ENCODE measurements around the gene ITPK1.

Gene ITPK1

DNA sequence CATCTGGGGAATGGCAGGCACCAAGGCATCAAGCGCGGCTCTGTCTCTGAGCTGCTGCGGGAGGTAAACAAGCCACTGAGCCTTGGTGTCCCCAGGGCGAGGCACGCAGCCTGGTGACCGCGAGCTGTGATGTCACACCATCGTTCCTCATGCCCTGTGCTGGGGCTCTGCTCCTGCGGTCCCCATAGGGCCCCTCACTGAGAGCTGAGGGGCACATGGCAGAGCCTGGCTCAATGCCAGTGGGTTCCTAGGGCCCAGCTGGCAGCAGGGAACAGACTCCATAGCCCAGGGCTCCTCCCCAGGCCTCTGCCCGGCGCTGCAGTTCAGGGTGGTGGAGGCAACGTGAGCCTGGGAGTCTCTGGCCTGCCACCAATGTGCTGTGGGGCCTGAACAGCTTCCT is 170.2 kb downstream of the ITPK1 start:
- DNase-seq, result no peak

DNA sequence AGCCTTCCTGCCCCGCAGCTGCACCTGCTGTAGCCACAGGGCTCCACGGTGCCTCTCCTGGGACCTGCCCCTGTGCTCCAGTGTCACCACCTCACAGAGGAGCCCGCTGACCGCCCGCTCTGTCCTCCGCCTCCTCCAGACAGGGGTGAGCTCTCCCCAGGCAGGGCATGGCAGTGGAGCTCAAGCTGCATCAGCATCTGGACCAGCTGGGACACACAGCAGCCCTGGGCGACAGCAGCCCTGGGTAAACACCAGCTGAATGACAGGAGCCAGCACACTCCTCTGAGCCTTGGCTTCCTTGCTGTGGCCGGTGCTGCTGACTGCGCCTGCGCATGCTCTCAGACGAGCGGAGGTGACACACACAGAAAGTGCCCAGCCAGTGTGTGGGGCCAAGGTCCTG is 170.7 kb downstream of the ITPK1 start:
- DNase-seq, result no peak

DNA sequence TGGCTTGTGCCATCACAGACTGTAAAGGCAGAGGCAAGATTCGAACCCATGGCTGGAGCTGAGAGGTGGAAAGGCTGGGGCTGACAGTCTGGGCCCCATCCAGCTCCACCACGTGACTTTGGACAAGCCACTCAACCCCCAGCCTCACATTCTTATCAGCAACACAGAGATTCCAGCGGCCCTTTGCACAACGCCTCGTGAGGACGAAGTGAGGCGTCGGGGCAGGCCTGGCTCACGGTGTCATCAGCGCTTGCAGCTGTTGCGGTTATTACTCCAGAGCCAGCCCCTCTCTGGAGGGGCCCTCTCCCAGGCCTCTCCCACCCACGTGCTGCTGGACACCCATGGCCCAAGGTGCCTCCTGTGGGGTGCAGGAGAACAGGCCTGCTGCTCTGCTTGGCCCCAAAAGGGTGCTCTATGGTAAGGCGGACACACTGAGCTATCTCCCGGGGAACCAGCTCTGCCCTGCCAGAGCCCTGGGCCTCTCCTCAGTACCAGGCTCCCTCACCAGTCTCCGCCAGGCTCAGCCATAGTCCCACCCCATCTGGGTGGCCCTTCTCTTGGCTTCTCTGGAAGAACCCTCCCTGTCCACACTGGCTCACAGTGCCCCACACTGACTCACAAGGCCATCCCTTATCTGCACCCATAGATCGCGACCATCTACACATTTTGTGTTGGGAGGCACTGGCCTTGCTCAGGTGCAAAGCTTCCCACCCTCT is 171.7 kb downstream of the ITPK1 start:
- no peak for DNase-seq

DNA sequence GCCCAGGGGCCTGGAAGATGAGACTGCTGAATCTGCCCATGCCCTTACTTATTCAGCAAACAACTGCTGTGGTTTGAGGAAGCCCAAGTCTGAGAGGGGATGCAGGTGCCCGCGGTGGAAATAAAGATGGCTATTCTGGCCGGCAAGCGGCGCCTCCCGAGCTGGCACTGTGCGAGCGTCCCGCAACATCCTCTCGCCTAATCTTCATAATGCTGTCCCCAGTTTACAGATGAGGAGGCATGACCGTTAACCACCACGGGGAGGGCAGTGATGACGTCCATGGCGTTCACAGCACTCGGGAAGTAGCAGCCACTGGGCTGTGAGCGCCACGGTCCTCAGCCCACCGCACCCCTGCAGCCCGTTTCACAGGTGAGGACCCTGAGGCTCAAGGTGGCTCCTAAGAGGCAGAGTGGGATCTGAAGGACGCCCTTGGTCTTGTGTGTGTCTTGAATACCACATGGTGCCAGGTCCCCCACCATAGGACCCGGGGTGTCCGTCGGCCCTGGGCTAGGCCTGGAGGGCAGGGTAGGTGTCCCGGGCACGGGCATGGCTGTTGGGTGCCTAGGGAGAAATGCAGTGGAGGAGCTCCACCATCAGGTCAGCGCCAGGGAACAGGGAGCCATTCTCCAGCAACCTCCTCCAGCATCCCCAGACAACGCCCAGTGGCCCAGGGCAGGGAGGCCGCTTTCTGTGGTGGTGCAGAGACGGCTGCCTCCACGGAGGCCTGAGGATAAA is 172.6 kb downstream of the ITPK1 start:
- no peak for DNase-seq

DNA sequence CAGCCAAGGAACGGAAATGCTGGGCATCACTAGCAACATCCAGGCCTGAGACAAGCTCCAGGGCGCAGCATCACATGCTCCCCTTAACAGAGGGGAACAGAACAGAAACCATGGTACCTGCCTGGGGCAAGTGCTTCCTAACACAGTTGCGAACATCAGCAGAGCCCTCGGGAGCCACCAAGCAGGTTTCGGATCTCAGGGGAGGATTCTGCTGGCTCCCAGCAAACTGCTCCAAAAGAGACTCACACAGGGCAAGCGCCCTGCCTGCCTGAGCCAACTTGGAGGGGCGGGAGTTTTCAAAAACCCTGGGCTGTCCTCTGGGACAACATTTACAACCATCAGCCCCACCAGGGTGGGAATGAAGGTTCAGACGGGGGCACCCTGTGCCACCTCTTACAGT is 173.1 kb downstream of the ITPK1 start:
- DNase-seq, result no peak

DNA sequence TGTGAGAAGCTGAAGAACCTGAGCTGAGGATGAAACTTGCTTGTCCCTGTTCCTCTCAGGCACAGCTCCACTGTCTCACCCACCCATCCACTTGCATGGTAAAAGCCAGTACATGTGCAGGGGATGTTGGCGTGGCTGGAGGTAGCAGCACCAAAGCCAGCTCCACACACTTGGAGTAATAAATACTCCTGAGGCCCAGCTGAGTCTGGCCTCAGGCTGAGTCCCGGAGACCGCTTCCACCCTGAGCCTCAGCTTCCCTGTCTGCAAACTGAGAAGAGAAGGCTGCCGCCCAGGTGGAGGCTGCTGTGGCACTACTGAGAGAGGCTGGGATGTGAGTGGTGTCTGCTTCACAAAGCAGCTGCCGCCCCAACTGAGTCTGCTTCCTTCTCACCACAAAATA is 173.6 kb downstream of the ITPK1 start:
- DNase-seq, result no peak

DNA sequence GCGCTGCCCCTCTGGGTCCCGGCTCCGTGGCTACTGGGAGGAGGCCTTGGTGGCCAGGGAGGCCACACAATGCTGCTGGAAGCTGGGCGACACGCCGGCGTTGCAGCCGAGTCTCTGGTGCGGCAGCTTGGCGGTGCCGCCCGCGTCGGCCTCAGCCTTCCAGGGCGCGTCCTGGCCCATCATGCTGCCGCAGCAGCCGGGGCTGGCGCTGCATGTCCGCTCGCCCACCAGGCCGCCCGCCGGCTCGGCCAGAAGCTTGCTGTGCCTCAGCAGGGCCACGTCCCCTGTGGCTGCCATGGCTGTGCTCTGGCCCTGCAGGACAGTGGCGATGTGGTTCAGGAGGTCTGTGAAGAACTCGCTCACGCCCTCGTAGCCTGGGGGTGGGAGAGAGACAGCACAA is 174.2 kb downstream of the ITPK1 start:
- DNase-seq, result no peak

DNA sequence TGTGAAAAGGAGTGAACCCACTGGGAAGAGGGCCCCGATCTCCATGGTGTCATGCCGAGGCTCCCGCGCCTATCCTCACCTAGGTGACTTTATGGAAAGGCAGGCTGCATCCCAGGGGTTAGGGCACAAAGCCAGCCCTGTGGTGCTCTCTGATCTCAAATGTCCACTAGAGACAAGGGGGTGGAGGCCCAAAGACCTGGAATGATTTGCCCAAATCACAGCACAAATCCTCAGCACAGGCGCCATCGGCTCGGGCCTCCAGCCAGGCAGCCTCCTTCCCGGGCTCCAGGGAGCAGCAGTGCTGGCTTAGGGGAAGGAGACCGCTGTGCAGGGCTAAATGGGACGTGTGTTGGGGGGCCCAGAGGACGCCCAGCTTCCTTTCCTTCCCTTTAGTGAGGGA is 175.2 kb downstream of the ITPK1 start:
- DNase-seq, result no peak

DNA sequence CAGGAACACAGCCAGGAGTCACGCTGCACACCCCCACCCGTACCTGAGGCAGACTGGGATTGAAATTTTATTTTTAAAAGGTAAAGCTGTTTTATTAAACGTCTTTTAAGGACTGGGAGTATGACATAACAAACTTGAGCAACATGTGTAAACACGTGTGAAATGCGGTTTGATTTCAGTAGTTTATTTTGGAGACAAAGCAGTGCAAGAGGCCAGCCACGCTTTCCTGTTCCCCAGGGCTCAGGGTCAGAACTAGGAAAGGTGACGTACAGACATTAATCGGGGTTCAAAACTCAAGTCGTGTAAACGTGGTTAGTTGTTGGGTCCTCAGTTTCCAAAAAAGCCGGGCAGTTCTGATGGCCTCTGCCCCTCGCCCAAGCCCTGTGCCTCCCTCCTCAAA is 176.0 kb downstream of the ITPK1 start:
- no peak for DNase-seq

DNA sequence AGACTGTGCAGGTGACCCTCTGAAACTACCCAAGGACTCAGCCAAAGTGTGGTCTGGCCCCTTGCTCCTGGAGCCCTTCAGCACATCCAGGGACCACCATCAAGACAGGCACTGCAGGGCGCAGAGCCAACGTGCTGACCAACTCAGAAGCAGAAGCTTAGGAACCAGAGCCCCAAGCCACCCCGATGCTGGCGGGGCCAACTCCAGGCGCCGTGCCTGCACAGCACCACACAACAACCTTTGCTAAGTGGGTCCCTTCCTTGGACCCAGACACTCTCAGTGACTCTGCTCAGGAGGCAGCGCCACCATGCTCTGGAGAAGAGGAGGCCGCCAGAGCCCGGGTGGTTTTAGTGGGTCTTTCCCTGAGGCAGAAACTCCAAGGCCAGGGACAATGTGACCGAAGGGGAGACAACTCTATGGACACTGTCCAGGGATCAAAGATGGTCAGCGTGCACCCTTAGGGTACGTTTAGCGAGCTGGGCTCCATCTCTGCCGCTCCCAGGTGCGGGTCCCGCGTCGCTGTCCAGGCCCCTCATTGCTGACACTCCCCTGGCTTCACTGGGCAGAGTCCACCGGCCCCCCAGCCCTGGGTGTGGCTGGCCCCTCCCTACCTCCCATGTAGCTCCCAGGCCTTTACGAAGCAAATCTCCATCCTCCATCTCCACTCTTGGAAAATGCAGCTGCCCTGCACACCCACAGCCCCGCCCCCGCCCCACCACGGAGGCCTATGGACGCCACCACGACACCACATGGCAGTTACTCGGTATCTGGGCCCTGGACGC is 176.6 kb downstream of the ITPK1 start:
- no peak for DNase-seq

DNA sequence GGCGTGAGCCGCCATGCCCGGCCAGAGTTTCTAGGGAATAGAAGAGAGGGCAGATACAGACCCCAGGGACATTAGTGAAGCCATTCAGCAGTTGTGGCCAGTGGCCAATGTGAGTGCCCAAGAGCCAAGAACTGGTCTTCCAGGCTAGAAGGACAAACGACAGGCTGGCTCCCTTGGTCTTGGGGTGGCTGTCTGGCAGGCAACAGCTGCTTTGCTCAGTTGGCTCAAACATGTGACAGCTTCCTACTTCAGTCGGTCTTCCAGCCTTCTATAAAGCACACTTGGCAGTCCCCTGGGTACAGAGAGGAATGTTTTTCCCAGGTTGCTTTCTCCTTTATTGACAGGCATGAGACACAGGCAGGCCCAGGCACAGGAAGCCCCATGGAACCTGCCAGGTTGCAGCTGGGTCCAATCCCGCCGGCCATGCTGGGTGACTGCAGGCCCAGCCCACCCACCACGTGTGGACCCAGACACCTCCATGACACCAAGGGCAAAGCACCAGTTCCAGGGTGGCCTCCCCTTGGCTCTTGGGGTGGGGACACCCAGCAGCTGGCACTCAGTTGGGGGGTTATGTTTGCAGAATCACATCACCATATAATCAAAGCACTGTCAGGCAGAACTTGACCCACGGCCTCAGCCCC is 177.4 kb downstream of the ITPK1 start:
- peak in 1 of 2 donors; percentile 21 for DNase-seq

DNA sequence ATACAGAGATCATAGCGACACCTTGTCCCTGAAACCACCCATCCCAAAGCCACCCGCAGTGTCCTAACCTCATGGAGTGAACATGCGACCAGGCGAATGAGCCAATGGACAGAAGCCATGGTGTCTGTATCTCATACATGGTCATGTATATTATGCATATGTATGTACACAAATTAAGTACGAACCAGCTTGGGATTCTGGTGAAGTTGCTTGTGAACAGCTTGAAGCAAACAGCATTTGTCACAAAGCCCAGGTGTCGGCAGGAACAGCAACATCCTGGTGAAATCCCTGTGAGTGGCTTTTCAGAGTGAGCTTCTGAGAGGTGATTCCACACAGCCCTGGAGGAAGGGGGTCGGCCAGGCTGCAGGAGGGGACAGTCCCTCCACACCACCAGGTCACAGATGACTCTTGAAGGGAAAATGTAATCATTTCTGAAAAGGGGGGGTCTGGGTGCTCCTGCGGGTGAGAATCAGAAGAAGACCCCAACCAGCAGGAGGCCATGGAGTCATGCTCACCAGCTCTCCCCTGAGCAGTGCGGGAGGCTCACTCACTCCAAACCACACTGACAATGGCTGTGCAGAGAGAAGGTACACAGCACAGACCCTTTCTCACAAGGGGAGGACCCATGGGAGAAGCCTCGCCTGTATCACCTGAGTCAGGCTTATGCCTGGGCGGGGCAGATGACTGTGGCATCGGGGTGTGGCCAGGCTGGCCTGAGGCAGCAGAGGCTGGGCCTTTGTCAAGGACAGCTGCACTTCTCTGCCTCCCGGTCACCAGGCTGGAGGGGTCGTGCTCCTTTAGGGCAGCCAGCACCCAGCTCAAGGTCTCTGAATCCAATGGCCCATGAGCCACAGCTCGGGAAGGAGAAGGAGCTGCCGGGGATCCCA is 178.4 kb downstream of the ITPK1 start:
- no peak for DNase-seq

DNA sequence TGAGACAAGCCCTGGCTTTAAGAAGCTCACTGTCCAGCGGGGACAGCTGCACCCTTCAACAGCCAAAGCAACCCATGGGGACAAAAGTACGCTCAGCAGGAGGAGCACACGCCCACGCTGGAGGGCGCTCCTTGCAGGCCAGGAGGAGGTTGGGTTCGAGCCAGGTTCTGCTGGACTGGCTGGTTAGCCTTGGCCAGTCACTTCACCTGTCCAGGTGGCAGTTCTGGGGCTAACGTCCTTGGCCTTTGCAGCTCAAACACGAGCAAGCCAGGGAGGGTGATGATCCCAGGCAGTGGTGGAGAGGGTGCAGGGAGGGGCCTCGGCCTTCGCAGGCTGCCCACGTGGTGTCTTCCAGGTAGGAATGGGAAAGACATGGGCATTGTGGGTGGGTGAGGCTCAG is 179.6 kb downstream of the ITPK1 start:
- no peak for DNase-seq

DNA sequence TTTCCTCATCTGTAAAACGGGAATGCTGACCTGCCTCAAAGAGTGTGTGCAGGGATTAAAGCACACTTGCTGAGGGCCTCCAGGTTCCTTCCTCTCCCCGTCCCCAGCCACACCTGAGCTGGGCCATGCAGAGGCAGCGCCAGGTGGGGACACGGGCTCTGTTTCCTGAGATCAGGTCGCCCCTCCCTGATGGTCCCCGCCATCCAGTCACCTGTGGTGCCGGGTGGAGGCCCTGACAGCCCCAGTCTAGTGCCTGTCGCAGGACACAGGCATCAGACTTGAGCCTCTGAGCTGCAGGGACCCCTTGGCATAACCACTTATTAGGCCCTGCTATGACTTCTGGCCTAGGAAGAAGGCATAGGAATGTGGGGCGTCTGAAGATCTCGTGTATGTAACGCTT is 180.3 kb downstream of the ITPK1 start:
- no peak for DNase-seq

DNA sequence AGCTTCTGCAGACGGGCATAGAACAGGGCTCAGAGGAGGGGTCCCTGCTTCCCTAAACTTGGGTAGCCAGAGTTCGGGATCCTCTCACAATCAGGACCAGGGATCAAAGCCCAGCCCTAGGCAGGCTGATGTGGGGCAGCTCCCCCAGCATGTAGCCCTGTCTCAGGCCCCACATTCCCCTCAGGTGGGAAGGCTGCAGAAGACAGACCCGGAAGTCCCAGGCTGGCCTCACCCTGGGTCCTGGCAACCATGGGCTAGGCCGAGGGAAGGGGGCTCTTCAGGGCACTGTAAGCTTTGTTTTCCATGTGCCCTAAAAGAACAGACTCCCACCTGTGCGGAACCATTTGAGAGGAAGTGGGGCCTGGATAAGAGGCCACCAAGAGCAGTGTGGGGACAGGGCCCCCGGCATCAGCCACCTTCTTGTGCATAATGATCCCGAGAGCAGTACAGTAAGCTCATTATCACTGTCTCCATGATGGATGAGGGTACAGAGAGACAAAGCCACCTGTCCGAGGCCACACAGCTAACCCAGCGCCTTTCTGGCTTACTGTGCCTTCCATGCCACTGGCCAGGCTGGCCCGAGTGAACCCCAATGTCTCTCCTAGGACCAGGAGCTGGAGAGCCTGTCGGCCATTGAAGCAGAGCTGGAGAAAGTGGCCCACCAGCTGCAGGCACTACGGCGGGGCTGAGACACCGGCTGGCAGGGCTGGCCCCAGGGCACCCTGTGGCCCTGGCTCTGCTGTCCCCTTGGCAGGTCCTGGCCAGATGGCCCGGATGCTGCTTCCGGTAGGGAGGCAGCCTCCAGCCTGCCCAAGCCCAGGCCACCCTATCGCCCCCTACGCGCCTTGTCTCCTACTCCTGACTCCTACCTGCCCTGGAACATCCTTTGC is 181.3 kb downstream of the ITPK1 start:
- no peak for DNase-seq

DNA sequence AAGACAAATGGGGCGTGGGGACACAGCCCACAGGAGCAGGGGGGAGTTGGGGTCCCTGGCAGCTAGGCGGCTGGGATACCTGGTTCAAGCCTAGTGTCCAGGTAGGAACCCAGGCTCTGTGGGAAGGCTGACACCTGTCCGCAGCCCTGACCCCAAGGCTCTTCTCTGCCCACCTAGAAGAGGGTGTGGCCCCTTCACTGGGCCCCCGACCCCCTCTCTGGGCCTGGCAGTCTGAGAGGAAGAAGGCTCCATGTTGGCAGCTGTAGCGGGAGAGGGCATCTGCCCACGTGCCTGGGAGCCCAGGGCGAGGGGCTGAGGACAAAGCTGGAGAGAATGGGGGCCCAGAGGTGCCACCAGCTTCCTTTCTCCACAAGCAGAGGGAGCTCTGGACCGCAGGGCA is 182.2 kb downstream of the ITPK1 start:
- DNase-seq, result no peak

DNA sequence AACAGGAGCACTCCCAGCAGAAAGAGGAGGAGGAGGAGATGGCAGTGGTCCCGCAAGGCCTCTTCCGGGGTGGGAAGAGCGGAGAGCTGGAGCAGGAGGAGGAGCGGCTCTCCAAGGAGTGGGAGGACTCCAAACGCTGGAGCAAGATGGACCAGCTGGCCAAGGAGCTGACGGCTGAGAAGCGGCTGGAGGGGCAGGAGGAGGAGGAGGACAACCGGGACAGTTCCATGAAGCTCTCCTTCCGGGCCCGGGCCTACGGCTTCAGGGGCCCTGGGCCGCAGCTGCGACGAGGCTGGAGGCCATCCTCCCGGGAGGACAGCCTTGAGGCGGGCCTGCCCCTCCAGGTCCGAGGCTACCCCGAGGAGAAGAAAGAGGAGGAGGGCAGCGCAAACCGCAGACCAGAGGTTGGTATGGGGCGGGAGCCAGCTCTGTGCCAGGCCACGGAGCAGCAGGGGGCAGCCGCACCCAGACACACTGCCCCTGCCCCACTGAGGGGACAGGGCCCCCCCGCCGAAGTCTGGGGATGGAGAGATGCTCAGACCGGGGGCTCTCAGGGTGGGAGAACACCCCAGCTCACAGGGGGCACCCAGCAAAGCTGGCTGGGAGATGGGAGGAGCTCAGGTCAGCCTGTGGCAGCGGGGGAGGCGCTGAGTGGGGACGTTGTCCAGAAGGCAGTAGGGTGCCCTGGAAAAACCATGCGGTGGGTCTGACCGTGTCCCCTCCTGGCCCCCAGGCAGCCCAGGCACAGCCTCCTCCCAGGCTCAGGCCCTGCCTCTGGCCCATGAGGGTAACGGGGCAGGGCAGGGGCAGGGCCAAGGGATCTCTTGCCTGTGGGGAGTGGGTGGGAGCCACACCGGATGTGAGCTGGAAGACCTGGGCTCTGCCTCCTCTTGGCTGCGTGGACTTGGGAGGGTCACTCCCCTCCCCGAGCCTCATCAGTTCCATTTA is 183.0 kb downstream of the ITPK1 start:
- DNase-seq, result no peak

DNA sequence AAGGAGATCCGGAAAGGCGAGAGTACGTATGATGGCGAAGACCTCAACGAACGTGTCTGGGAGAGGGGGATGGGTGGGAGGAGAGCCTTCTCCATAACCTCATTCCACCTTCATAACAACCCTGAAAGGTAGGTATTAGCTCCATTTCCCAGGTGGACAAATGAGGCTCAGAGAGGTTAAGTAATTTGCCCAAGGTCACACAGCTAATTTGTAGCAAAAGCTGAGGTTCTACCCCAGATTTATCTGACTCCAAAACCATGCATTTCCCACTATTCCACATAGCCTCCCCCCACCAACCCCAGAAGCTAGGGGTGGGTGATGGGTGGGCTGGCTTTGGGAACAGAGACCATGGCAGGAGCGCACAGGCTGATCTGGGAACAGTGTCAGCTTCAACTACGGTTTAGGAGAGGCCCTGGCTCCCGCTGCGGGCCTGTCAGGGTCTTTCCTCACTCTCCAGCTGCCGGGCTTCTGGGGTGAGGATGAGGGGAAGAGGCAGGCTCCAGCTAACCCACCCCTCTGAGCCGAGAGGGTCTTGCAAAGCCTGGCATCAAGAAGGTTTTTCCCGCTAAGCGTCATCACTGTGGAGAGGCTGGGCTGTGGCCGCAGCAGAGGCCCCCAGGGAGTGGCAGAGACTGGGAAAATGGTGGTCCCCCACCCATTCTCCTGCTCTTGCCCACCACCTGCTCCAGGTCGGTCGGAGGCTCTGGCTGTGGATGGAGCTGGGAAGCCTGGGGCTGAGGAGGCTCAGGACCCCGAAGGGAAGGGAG is 183.9 kb downstream of the ITPK1 start:
- DNase-seq, result no peak

Measured in hippocampal formation (tissue), 2 donors.